ENCODE measurements around the gene CD44. TPM values are rescaled to one million over a fixed set of nuclear protein-coding genes. Genes with fewer than 3 reads are reported as not detected.

CD44 gene
- total and polyA plus RNA-seq, 2 experiments from 2014 or later: 8.5 to 41.3 TPM

GRCh38 chr11:35281169-35281688, 142.3 kb downstream of the CD44 start:
- TF ChIP-seq CTCF (IDR thresholded peaks at IDR 0.05; ENCODE audit: low read depth, low read length): no peak
- Histone ChIP-seq H3K4me1 (ENCODE audit: low read depth) (no peaks in the 10 kb centered on the region), H3K36me3 (no peaks in the 10 kb centered on the region), H3K4me3 (no peak overlapping the region), H3K9me3 (ENCODE audit: low read depth) (no peaks in the 10 kb centered on the region), H3K27ac (no peak overlapping the region), H3K27me3 (no peaks in the 10 kb centered on the region)
- DNase-seq (ENCODE audit: low read depth in 1 of 2, low spot score in 1 of 2): no peak

Other genes starting within 250 kb of the CD44 start
- 15.2 and 18.3 TPM in 2 replicates for gene APIP, start 222.8 kb upstream of the CD44 start, total RNA-seq
- gene APIP, start 222.8 kb upstream of the CD44 start, polyA plus RNA-seq: 29.2 and 39.7 TPM in 2 replicates
- gene PDHX, start 222.6 kb upstream of the CD44 start, total RNA-seq: 48.6 and 69.9 TPM in 2 replicates
- gene PDHX, start 222.6 kb upstream of the CD44 start, polyA plus RNA-seq: 87.1 and 106 TPM in 2 replicates

Measured in cardiac muscle cell (in vitro differentiated cells and primary cell).